GM21526 (cell line): ENCODE measurements around the gene CDKN1B.

Experiments used
- ATAC-seq: cut with Tn5 transposase; IDR thresholded peaks from one replicate; pipeline ENCODE4 v1.9.1; 2021; ENCODE audit warnings: moderate library complexity; ENCODE audit not compliant: unreplicated experiment, low FRiP score

Gene CDKN1B

DNA sequence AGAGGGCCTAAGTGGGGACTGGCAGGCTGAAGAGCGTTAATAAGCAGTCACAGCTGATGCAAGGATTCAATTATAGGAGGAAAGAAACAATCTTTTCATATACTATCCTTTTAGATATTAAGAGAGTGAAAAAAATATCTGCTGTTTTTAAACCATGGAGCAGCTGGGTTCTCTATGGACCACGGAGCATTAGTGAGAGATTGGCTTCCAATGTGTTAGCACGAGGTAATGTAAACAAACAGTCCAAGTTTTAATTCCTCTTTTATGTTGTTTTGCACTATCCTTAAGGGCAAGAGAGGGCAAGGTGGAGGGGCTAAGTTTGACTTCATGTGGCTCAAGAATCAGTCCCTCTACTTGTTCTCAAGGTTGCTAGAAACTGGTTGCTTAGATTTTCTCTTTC is 30.9 kb downstream of the CDKN1B start:
- ATAC-seq, result no peak

DNA sequence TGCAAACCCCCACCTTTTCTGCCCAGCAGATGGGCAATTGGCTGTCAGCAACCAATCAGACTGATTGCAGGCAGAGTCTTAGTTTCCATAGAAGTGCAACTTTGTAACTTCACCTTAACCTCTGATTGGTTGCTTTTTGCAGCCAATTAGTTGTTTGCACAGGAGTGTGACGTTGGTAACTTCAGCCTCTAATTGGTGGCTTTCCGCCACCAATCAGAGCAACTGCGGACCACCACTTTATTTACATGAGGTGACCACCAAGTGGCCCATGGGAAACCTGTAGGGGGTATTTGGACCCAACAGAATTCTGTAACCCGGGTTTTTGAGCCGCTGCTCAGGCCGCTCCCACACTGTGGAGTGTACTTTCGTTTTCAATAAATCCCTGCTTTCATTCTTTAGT is 32.3 kb downstream of the CDKN1B start:
- ATAC-seq, result no peak

DNA sequence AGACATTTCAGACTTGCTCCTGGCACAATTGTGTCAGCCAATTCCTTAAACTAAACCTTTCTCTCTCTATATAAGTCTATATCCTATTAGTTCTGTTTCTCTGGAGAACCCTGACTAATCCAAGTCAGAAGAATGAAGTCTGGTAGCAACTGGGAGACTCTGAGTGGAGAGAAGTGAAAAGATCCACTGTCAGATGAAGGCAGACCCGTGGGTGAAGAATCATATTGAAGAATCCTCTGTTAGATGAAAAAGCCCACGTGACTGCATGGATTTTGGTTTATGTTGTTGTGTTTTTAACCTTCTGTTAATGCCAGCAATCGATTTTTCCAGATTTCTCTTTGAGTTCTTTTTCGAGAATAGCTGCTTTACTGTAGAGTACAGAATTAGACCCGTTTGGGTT is 38.8 kb downstream of the CDKN1B start:
- no peak for ATAC-seq

DNA sequence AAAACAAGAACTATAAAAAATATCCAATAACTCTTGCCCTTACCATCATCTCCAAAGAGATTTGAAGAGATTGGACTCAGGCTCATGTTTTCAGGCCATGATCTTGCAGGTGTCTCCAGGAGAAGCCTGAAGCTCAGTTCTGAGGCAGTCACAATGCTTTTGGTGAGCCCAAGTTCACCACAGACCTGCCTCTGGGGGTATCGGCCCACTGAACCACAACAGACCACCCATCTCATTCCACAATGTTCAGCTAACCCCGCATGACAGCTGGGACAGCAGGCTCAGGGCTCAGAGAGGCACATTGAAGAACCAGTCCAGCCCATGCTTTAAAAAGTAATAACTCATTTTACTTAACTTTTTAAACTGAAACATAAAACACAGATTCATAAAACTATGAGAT is 40.0 kb downstream of the CDKN1B start:
- ATAC-seq, result no peak

DNA sequence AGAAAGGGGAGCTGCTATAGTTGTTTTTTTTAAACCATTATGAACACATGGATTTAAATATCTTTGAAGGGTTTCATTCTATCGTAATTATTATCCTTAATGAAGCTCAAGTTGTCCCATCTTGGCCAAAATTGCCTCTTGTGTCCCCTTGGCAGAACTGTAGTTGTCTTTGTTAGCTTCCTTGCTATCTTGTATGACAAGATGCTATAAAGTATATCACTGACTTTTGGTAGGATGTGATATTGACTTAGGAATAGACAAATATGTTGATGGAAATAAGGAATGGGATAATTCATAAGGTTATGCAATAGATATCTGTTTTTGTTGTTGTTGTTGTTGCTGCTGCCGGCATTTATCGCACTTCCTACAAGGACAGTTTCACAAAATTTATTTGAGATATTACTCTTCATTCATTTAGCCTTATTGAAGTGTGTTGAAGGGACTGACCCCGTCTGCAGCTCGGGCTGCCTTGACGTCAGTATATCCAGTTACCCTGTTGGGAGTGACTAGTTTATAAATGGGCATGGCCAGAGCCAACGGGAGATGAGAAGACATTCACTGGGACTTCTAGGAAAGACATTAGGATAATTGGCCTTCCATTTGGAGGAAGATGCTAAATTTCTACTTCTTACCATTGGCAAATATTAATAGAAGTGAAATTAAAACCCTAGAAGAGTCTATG is 42.2 kb downstream of the CDKN1B start:
- no peak for ATAC-seq

DNA sequence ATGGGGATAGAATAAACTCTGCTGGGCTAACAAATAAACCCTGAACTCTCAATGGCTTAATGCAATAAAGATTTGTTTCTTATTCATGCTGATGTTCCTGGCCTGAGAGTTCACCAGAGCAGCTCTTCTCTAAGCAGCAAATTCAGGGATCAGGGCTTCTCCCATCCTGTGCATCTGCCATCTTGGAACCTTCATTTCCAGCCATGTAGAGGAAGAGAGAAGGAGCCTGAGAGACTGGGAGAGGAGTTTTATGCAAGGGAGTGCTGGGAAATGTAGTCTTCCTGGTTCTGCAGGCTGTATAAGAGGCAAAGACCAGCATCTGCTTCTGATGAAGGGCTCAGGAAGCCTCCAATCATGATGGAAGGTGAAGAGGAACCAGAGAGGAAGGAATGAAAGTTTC is 47.7 kb downstream of the CDKN1B start:
- ATAC-seq, result no peak

DNA sequence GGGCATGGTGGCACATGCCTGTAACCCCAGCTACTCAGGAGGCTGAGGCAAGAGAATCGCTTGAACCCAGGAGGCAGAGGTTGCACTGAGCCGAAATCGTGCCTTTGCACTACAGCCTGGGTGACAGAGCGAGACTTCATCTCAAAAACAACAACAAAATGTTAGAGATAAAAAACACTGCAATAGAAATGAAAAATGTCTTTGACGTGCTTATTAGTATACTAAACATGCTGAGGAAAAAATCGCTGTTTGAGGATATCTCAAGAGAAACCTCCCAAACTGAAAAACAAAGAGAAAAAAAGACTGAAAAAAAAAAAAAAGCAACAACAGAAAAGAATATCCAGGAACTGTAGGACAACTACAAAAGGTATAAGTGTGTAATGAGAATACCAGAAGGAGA is 53.1 kb downstream of the CDKN1B start:
- ATAC-seq, result no peak
